ENCODE measurements around the gene FBH1.
A peak's percentile ranks its signal among the peaks of the same experiment; 100 is the strongest.
"Not testable (repeated sequence)": the region's sequence is repeated elsewhere in the genome, so short reads cannot be mapped to it uniquely, and the experiment has no call there.

FBH1 gene

GRCh38 chr10:5889624-5890451, at the start of gene FBH1, which contains the start of gene ANKRD16:
TSS of gene FBH1 (plus strand) at chr10:5890243. CDS start at chr10:5890346, 103 bp downstream.
TSS of gene ANKRD16 (minus strand) at chr10:5889893. CDS start at chr10:5889354, 539 bp downstream.
- Histone ChIP-seq H3K9ac (ENCODE audit: low read length) (peak within 1 kb of the TSS; percentile 74), H3K36me3 (ENCODE audit: control insufficient read depth, insufficient read depth, low read length) (no peaks in the 10 kb centered on the region), H3K4me3 (ENCODE audit: low read length) (peak within 1 kb of the TSS; percentile 51), H3K4me1 (ENCODE audit: control insufficient read depth, insufficient read depth, low read length) (peaks cover 38% of the 10 kb centered on the region), H3K27me3 (ENCODE audit: control insufficient read depth, insufficient read depth, low read length) (peaks cover 12% of the 10 kb centered on the region), H3K9me3 (ENCODE audit: control insufficient read depth, low read length) (no peaks in the 10 kb centered on the region)

- Histone ChIP-seq H3K9me3 (ENCODE audit: control insufficient read depth, low read length) (no peaks in the 10 kb centered on the region), H3K36me3 (ENCODE audit: control insufficient read depth, insufficient read depth, low read length) (no peaks in the 10 kb centered on the region), H3K4me1 (ENCODE audit: control insufficient read depth, insufficient read depth, low read length) (no peaks in the 10 kb centered on the region), H3K4me3 (ENCODE audit: low read length) (no peak overlapping the region), H3K9ac (ENCODE audit: low read length) (no peak overlapping the region), H3K27me3 (ENCODE audit: control insufficient read depth, insufficient read depth, low read length) (no peaks in the 10 kb centered on the region)
Measured at GRCh38 chr10:5840314-5841307, 49.4 kb upstream of the FBH1 start.

GRCh38 chr10:5841965-5842364, 48.1 kb upstream of the FBH1 start:
- Histone ChIP-seq H3K36me3 (ENCODE audit: control insufficient read depth, insufficient read depth, low read length) (no peaks in the 10 kb centered on the region), H3K9me3 (ENCODE audit: control insufficient read depth, low read length) (no peaks in the 10 kb centered on the region), H3K4me3 (ENCODE audit: low read length) (no peak overlapping the region), H3K9ac (ENCODE audit: low read length) (no peak overlapping the region), H3K27me3 (ENCODE audit: control insufficient read depth, insufficient read depth, low read length) (no peaks in the 10 kb centered on the region), H3K4me1 (ENCODE audit: control insufficient read depth, insufficient read depth, low read length) (no peaks in the 10 kb centered on the region)

- H3K36me3 ChIP-seq (ENCODE audit: control insufficient read depth, insufficient read depth, low read length) = no peaks in the 10 kb centered on the region
- no peaks in the 10 kb centered on the region for H3K9me3 ChIP-seq (ENCODE audit: control insufficient read depth, low read length)
- H3K4me3 ChIP-seq (ENCODE audit: low read length) = no peak overlapping the region
- H3K27me3 ChIP-seq (ENCODE audit: control insufficient read depth, insufficient read depth, low read length) = no peaks in the 10 kb centered on the region
- H3K4me1 ChIP-seq (ENCODE audit: control insufficient read depth, insufficient read depth, low read length) = no peaks in the 10 kb centered on the region
- no peak overlapping the region for H3K9ac ChIP-seq (ENCODE audit: low read length)
Measured at GRCh38 chr10:5843686-5844344, 46.2 kb upstream of the FBH1 start.

GRCh38 chr10:5844345-5845055, 45.5 kb upstream of the FBH1 start:
- H3K4me1 ChIP-seq (ENCODE audit: control insufficient read depth, insufficient read depth, low read length) = no peaks in the 10 kb centered on the region
- no peak overlapping the region for H3K4me3 ChIP-seq (ENCODE audit: low read length)
- H3K36me3 ChIP-seq (ENCODE audit: control insufficient read depth, insufficient read depth, low read length) = no peaks in the 10 kb centered on the region
- H3K9me3 ChIP-seq (ENCODE audit: control insufficient read depth, low read length) = no peaks in the 10 kb centered on the region
- no peak overlapping the region for H3K9ac ChIP-seq (ENCODE audit: low read length)
- H3K27me3 ChIP-seq (ENCODE audit: control insufficient read depth, insufficient read depth, low read length) = no peaks in the 10 kb centered on the region

- H3K9ac ChIP-seq (ENCODE audit: low read length); H3K4me1 ChIP-seq (ENCODE audit: control insufficient read depth, insufficient read depth, low read length); H3K27me3 ChIP-seq (ENCODE audit: control insufficient read depth, insufficient read depth, low read length); H3K4me3 ChIP-seq (ENCODE audit: low read length); H3K9me3 ChIP-seq (ENCODE audit: control insufficient read depth, low read length); H3K36me3 ChIP-seq (ENCODE audit: control insufficient read depth, insufficient read depth, low read length): not testable (repeated sequence)
Measured at GRCh38 chr10:5846667-5847066, 43.4 kb upstream of the FBH1 start.

GRCh38 chr10:5854131-5854475, 35.9 kb upstream of the FBH1 start:
- no peaks in the 10 kb centered on the region for H3K4me1 ChIP-seq (ENCODE audit: control insufficient read depth, insufficient read depth, low read length)
- no peaks in the 10 kb centered on the region for H3K36me3 ChIP-seq (ENCODE audit: control insufficient read depth, insufficient read depth, low read length)
- H3K9me3 ChIP-seq (ENCODE audit: control insufficient read depth, low read length) = no peaks in the 10 kb centered on the region
- H3K9ac ChIP-seq (ENCODE audit: low read length) = no peak overlapping the region
- no peaks in the 10 kb centered on the region for H3K27me3 ChIP-seq (ENCODE audit: control insufficient read depth, insufficient read depth, low read length)
- H3K4me3 ChIP-seq (ENCODE audit: low read length) = no peak overlapping the region

- Histone ChIP-seq H3K9me3 (ENCODE audit: control insufficient read depth, low read length) (no peaks in the 10 kb centered on the region), H3K27me3 (ENCODE audit: control insufficient read depth, insufficient read depth, low read length) (no peaks in the 10 kb centered on the region), H3K9ac (ENCODE audit: low read length) (no peak overlapping the region), H3K36me3 (ENCODE audit: control insufficient read depth, insufficient read depth, low read length) (no peaks in the 10 kb centered on the region), H3K4me3 (ENCODE audit: low read length) (no peak overlapping the region), H3K4me1 (ENCODE audit: control insufficient read depth, insufficient read depth, low read length) (no peaks in the 10 kb centered on the region)
Measured at GRCh38 chr10:5855979-5856700, 33.9 kb upstream of the FBH1 start.

- Histone ChIP-seq H3K9ac (ENCODE audit: low read length) (no peak overlapping the region), H3K36me3 (ENCODE audit: control insufficient read depth, insufficient read depth, low read length) (no peaks in the 10 kb centered on the region), H3K4me1 (ENCODE audit: control insufficient read depth, insufficient read depth, low read length) (no peaks in the 10 kb centered on the region), H3K4me3 (ENCODE audit: low read length) (no peak overlapping the region), H3K27me3 (ENCODE audit: control insufficient read depth, insufficient read depth, low read length) (no peaks in the 10 kb centered on the region), H3K9me3 (ENCODE audit: control insufficient read depth, low read length) (no peaks in the 10 kb centered on the region)
Measured at GRCh38 chr10:5856701-5857004, 33.4 kb upstream of the FBH1 start.

- Histone ChIP-seq H3K9ac (ENCODE audit: low read length) (no peak overlapping the region), H3K9me3 (ENCODE audit: control insufficient read depth, low read length) (no peaks in the 10 kb centered on the region), H3K27me3 (ENCODE audit: control insufficient read depth, insufficient read depth, low read length) (no peaks in the 10 kb centered on the region), H3K4me3 (ENCODE audit: low read length) (no peak overlapping the region), H3K4me1 (ENCODE audit: control insufficient read depth, insufficient read depth, low read length) (no peaks in the 10 kb centered on the region), H3K36me3 (ENCODE audit: control insufficient read depth, insufficient read depth, low read length) (no peaks in the 10 kb centered on the region)
Measured at GRCh38 chr10:5858811-5859210, 31.2 kb upstream of the FBH1 start.

GRCh38 chr10:5860066-5860465, 30.0 kb upstream of the FBH1 start:
- no peaks in the 10 kb centered on the region for H3K36me3 ChIP-seq (ENCODE audit: control insufficient read depth, insufficient read depth, low read length)
- no peaks in the 10 kb centered on the region for H3K4me1 ChIP-seq (ENCODE audit: control insufficient read depth, insufficient read depth, low read length)
- H3K9ac ChIP-seq (ENCODE audit: low read length) = no peak overlapping the region
- H3K9me3 ChIP-seq (ENCODE audit: control insufficient read depth, low read length) = no peaks in the 10 kb centered on the region
- H3K27me3 ChIP-seq (ENCODE audit: control insufficient read depth, insufficient read depth, low read length) = no peaks in the 10 kb centered on the region
- no peak overlapping the region for H3K4me3 ChIP-seq (ENCODE audit: low read length)

Measured in mucosa of stomach (tissue), 1 donor.